ENCODE data around the gene NEO1.

The NEO1 gene

DNA sequence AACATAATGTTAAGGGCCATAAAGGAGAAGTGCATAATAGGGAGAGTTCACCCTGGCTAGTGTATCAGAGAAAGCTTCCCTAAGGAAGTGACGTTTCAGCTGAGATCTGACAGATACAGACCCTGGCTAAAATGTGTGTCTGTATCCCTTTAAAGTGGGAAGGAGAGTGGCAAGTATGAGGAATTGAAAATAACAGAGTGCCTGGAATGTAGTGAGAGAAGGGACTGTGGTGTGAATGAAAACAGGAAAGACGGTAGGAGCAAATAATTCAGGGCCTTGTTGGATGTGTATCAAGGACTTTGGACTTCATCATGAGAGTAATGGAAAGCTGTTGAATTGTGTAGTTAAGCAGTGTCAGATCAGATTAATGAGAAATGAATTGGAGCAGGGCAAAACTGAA, 30.5 kb downstream of the NEO1 start:
- DNase-seq (ENCODE audit: low read depth in 1 of 2, low spot score in 1 of 2): no peak
- TF ChIP-seq REST (IDR thresholded peaks at IDR 0.05; ENCODE audit: insufficient replicate concordance, low read depth): no peak
- TF ChIP-seq GABPA (IDR thresholded peaks at IDR 0.05; ENCODE audit: low read depth): no peak
- TF ChIP-seq SPI1 (IDR thresholded peaks at IDR 0.05; ENCODE audit: borderline replicate concordance, low read depth): no peak
- TF ChIP-seq, protein P1, sequence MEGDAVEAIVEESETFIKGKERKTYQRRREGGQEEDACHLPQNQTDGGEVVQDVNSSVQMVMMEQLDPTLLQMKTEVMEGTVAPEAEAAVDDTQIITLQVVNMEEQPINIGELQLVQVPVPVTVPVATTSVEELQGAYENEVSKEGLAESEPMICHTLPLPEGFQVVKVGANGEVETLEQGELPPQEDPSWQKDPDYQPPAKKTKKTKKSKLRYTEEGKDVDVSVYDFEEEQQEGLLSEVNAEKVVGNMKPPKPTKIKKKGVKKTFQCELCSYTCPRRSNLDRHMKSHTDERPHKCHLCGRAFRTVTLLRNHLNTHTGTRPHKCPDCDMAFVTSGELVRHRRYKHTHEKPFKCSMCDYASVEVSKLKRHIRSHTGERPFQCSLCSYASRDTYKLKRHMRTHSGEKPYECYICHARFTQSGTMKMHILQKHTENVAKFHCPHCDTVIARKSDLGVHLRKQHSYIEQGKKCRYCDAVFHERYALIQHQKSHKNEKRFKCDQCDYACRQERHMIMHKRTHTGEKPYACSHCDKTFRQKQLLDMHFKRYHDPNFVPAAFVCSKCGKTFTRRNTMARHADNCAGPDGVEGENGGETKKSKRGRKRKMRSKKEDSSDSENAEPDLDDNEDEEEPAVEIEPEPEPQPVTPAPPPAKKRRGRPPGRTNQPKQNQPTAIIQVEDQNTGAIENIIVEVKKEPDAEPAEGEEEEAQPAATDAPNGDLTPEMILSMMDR (IDR thresholded peaks at IDR 0.05; ENCODE audit: insufficient read depth, low read length): no peak
- TF ChIP-seq POLR2AphosphoS5 (IDR thresholded peaks at IDR 0.05; ENCODE audit: low read depth): no peak
- H3K27me3 ChIP-seq (ENCODE audit: insufficient read depth, poor library complexity, severe bottlenecking): no peaks in the 10 kb centered on the region
- no peak overlapping the region for H3K4me3 ChIP-seq (replicated peaks; ENCODE audit: insufficient read depth, low read length)
- no peak overlapping the region for H3K27ac ChIP-seq (replicated peaks)

DNA sequence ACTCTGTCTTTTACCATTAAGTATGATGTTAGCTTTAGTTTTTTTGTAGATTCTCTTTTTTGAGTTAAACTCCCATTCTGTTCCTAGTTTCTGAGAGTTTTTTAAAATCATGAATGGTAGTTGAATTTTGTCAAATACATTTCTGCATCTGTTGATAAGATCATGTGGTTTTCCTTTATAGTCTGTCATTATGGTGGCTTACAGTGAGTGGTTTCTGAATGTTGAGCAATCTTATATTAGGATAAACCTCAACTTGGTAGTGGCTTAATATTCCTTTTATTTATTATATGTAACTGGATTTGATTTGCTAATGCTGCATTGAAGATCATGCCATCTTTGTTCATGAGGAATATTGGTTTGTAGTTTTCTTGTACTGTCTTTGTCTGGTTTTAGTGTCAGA, 34.8 kb downstream of the NEO1 start:
- peaks cover 3% of the 10 kb centered on the region for H3K27me3 ChIP-seq (ENCODE audit: insufficient read depth, poor library complexity, severe bottlenecking)
- TF ChIP-seq, protein P1 (IDR thresholded peaks at IDR 0.05; ENCODE audit: insufficient read depth, low read length): no peak
- no peak for TF ChIP-seq SPI1 (IDR thresholded peaks at IDR 0.05; ENCODE audit: borderline replicate concordance, low read depth)
- TF ChIP-seq POLR2AphosphoS5 (IDR thresholded peaks at IDR 0.05; ENCODE audit: low read depth): no peak
- no peak for TF ChIP-seq GABPA (IDR thresholded peaks at IDR 0.05; ENCODE audit: low read depth)
- TF ChIP-seq REST (IDR thresholded peaks at IDR 0.05; ENCODE audit: insufficient replicate concordance, low read depth): no peak
- no peak for DNase-seq (ENCODE audit: low read depth in 1 of 2, low spot score in 1 of 2)
- no peak overlapping the region for H3K27ac ChIP-seq (replicated peaks)
- H3K4me3 ChIP-seq (replicated peaks; ENCODE audit: insufficient read depth, low read length): no peak overlapping the region

- TF ChIP-seq SPI1 (IDR thresholded peaks at IDR 0.05; ENCODE audit: borderline replicate concordance, low read depth): no peak
- TF ChIP-seq REST (IDR thresholded peaks at IDR 0.05; ENCODE audit: insufficient replicate concordance, low read depth): no peak
- TF ChIP-seq GABPA (IDR thresholded peaks at IDR 0.05; ENCODE audit: low read depth): no peak
- no peak for TF ChIP-seq POLR2AphosphoS5 (IDR thresholded peaks at IDR 0.05; ENCODE audit: low read depth)
- TF ChIP-seq, protein P1 (IDR thresholded peaks at IDR 0.05; ENCODE audit: insufficient read depth, low read length): no peak
- no peak for DNase-seq (ENCODE audit: low read depth in 1 of 2, low spot score in 1 of 2)
- Histone ChIP-seq H3K27me3 (ENCODE audit: insufficient read depth, poor library complexity, severe bottlenecking) (peaks cover 18% of the 10 kb centered on the region), H3K4me3 (replicated peaks; ENCODE audit: insufficient read depth, low read length) (no peak overlapping the region), H3K27ac (replicated peaks) (no peak overlapping the region)
These were observed 52.8 kb downstream of the NEO1 start for GRCh38 chr15:73105064-73105463.
